Activated CD4-positive, alpha-beta memory T cell treated with anti-CD3 and anti-CD28 coated beads, Interleukin-2, amount 10 ng/mL, durations not matched to agents 7 days and 5 days (primary cell): ENCODE data around the gene MIER2. TPM values are rescaled to one million over a fixed set of nuclear protein-coding genes. Genes with fewer than 3 reads are reported as not detected.
"Not testable (repeated sequence)": the region's sequence is repeated elsewhere in the genome, so short reads cannot be mapped to it uniquely, and the experiment has no call there.

Source experiments
- CTCF ChIA-PET: fragments of 350-600 bp; sonication (Branson Sonifier 250); formaldehyde crosslinking; loops from one replicate; lab custom pipeline; 2021; ENCODE audit warnings: antibody characterized with exemption, inconsistent platforms; lab: Charles Lee
- POLR2A ChIA-PET: fragments of 350-600 bp; sonication (Branson Sonifier 250); formaldehyde crosslinking; loops from one replicate; lab custom pipeline; 2021; ENCODE audit warnings: antibody characterized with exemption; lab: Charles Lee
- DNase-seq: peaks from one replicate; pipeline ENCODE4 v3.0.0-alpha.2; 2020
- H3K27ac Mint-ChIP-seq: one replicate; pipeline ENCODE4 v1.8.0; 2021; ENCODE audit warnings: mild to moderate bottlenecking, mixed read lengths
- H3K27me3 Mint-ChIP-seq: one replicate; pipeline ENCODE4 v1.8.0; 2021; ENCODE audit warnings: mixed read lengths
- H3K36me3 Mint-ChIP-seq: one replicate; pipeline ENCODE4 v1.8.0; 2021; ENCODE audit warnings: low read depth, mixed read lengths
- H3K4me1 Mint-ChIP-seq: one replicate; pipeline ENCODE4 v1.8.0; 2021; ENCODE audit warnings: mixed read lengths
- H3K4me3 Mint-ChIP-seq: one replicate; pipeline ENCODE4 v1.8.0; 2021; ENCODE audit warnings: mild to moderate bottlenecking, mixed read lengths
- H3K9me3 Mint-ChIP-seq: one replicate; pipeline ENCODE4 v1.8.0; 2021; ENCODE audit warnings: mixed read lengths
- total RNA-seq, 2 experiments: library from RNA; stranded (reverse); gene quantifications; one replicate each; pipeline ENCODE4 v1.2.3, GENCODE V29; 2021

MIER2 gene, protein sequence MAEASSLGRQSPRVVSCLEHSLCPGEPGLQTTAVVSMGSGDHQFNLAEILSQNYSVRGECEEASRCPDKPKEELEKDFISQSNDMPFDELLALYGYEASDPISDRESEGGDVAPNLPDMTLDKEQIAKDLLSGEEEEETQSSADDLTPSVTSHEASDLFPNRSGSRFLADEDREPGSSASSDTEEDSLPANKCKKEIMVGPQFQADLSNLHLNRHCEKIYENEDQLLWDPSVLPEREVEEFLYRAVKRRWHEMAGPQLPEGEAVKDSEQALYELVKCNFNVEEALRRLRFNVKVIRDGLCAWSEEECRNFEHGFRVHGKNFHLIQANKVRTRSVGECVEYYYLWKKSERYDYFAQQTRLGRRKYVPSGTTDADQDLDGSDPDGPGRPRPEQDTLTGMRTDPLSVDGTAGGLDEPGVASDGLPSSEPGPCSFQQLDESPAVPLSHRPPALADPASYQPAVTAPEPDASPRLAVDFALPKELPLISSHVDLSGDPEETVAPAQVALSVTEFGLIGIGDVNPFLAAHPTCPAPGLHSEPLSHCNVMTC
- 10 to 100 TPM; 17.2 to 20.8 TPM for total RNA-seq

DNA sequence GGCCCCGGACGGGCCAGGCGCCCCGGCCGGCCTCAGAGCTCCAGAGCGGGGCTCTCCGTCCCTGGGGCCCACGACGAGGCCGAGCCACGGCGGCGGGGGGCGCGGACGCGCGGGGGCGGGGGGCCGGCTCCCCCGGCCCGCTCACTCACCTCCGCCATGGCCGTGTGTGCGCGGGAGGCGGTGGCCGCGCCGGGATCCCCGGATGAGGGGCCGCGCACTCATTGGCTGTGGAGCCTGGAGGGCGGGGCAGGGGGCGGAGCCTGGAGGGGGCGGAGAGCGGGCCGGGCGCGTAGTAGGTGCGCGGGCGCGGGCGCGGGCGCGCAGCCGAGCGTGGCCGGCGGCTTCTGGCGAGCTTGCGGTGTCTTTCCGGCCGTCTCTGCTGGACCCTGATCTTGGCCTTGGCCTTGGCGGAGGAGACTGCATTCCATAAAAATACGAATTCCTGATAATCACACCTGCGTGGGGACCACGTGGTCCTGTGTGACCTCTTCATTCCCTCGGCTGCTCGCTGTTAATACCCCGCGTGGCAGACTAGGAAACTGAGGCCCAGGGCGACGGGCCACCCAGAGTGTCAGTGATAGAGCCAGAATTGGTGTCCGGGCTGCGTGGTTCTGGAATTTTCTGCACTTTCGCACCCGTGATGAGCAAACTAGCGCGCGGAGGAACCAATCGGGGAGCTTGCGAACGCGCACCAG lies at the start of gene MIER2:
Gene MIER2, minus strand, starts transcription at position 172 of the 695 bp plus-strand sequence. Its CDS starts 14 bp downstream, at position 158.
- peaks cover 36% of the 10 kb centered on the region for H3K4me1 Mint-ChIP-seq
- H3K36me3 Mint-ChIP-seq, result peaks cover 8% of the 10 kb centered on the region
- H3K4me3 Mint-ChIP-seq, result peak within 1 kb of the TSS; percentile 79
- peak; percentile 91 for DNase-seq
- no peaks in the 10 kb centered on the region for H3K9me3 Mint-ChIP-seq
- POLR2A ChIA-PET, result interaction anchor here (1.0 kb wide), 1 partner anchor 144 kb away, joined by 5 read pairs; no protein-coding TSS in a partner anchor
- H3K27ac Mint-ChIP-seq, result peak within 1 kb of the TSS; percentile 54
- CTCF ChIA-PET, result interaction anchor here (1.6 kb wide), 1 partner anchor 162 kb away, joined by 6 read pairs; the partner anchor contains the start of gene TPGS1
- peaks cover 5% of the 10 kb centered on the region for H3K27me3 Mint-ChIP-seq

- Mint-ChIP-seq H3K9me3 (peaks cover 26% of the 10 kb centered on the region), H3K4me3 (peak overlapping the region; percentile 30)
- H3K4me1 Mint-ChIP-seq, DNase-seq, H3K27me3 Mint-ChIP-seq, H3K27ac Mint-ChIP-seq, H3K36me3 Mint-ChIP-seq, POLR2A ChIA-PET, CTCF ChIA-PET: not testable (repeated sequence)
These were observed 49.0 kb upstream of the MIER2 start for GRCh38 chr19:393560-393959.

GRCh38 chr19:392375-392970 lies 47.9 kb upstream of the MIER2 start:
- Mint-ChIP-seq H3K36me3 (peaks cover 9% of the 10 kb centered on the region), H3K27ac (no peak overlapping the region), H3K4me1 (no peaks in the 10 kb centered on the region), H3K4me3 (no peak overlapping the region), H3K27me3 (peaks cover 2% of the 10 kb centered on the region), H3K9me3 (peaks cover 23% of the 10 kb centered on the region)
- DNase-seq, result no peak
- ChIA-PET POLR2A (no interaction called here), CTCF (no interaction called here)

DNA sequence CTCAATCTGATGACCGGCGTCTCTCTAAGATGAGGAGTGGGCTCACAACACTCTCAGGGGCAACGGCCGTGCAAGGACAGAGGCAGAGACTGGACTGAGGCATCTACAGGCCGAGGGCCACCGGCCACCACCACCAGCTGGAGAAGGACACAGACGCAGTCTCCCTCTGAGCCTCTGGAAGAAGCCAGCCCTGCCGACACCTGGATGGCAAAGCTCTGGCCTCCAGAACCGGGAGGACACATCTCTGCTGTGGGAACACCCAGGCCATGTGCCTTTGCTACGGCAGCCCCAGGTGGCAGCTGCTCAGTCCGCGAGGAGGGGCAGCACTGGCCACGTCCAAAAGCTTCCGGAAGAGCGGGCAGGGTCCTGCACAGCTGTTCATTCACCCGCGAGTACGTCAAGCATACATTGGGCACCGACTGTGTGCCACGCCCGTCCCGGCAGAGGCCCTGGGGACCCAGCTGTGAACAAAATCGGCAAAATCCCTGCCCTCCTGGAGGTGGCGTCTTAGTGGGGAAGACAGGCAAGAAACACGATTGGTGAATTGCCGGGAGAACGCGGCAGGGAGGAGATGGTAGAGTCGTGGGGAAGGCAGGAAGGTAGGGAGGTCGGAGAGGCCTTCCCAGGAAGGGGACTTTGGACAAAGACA lies 47.3 kb upstream of the MIER2 start:
- H3K36me3 Mint-ChIP-seq, result peaks cover 9% of the 10 kb centered on the region
- no peak overlapping the region for H3K4me3 Mint-ChIP-seq
- H3K9me3 Mint-ChIP-seq, result peaks cover 18% of the 10 kb centered on the region
- DNase-seq, result no peak
- no peak overlapping the region for H3K27ac Mint-ChIP-seq
- H3K27me3 Mint-ChIP-seq, result peaks cover 3% of the 10 kb centered on the region
- POLR2A ChIA-PET, result no interaction called here
- no peaks in the 10 kb centered on the region for H3K4me1 Mint-ChIP-seq
- CTCF ChIA-PET, result no interaction called here

DNA sequence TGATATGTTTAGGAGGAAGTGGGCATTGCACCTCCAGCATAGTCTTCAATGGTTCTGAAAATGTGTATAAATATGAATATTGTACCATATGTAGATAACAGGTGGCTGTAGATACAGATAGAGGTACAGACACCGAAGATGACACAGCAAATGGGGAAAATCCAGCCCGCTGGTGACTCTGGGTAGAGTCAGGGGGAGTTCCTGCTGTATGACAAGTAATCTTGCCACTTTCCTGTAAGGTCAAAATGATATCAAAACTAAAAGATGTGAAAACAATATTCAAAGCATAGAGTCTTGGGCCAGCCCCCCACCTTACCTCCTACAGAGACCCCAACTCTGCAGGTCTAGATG lies 46.6 kb upstream of the MIER2 start:
- peaks cover 9% of the 10 kb centered on the region for H3K27me3 Mint-ChIP-seq
- ChIA-PET POLR2A (no interaction called here), CTCF (no interaction called here)
- no peak for DNase-seq
- no peak overlapping the region for H3K4me3 Mint-ChIP-seq
- peaks cover 17% of the 10 kb centered on the region for H3K9me3 Mint-ChIP-seq
- H3K36me3 Mint-ChIP-seq, result peaks cover 9% of the 10 kb centered on the region
- no peak overlapping the region for H3K27ac Mint-ChIP-seq
- no peaks in the 10 kb centered on the region for H3K4me1 Mint-ChIP-seq

DNA sequence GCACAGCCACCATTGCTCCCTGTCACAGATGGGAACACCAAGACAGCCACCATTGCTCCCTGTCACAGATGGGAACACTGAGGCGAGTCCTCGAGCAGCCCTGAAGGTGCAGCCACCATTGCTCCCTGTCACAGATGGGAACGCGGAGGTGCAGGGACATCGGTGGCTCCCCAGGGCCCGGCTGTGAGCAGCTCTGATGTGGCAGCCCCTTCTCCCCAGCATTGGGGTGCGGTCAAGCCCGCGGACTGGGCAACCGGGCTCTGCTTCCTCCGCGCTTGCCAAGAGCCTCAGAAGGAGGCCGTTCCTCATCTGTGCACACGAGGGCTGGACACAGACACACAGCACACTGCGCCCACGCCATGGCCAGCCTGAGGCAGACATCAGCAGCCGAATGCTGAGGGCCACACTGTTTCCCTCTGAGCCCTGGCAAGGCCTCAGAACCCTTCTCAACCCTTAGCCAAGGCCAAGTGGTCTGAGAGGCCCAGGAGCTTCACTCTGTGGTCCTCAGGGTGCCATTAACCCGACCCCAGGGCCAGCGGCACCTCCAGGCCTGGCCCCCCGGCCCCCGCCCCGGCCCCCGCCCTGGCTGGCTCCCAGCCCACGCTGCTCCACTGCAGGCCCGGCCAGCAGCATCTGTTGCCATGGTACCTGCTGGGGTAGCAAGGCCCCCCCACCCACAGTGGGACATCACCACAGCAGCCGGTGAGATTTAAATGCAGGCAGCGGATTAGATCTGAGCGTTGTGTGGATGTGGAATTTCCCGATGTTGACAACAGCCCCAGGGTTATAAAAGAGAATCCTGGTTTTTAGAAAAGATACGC lies 46.0 kb upstream of the MIER2 start:
- ChIA-PET CTCF (no interaction called here), POLR2A (no interaction called here)
- Mint-ChIP-seq H3K4me1 (no peaks in the 10 kb centered on the region), H3K27ac (no peak overlapping the region), H3K9me3 (peaks cover 14% of the 10 kb centered on the region), H3K36me3 (peaks cover 7% of the 10 kb centered on the region), H3K27me3 (peaks cover 14% of the 10 kb centered on the region), H3K4me3 (no peak overlapping the region)
- DNase-seq, result no peak

DNA sequence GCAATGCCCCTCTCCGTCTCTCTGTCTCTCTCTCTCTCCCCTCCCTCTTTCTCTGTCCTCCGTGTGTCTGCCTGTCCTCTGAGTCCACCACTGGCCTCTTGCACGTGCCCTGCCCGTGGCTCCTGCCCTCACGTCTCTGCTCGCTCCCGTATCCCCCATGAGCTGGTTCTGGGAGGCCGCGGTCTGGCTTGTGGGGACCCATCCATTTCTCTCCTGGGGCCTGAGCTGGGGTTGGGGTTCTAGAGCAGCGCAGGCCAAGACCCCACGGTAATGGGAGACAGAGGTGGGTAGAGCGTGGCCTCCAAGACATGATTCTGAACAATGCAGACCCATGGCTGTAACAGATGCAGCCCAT lies 45.3 kb upstream of the MIER2 start:
- POLR2A ChIA-PET, result no interaction called here
- CTCF ChIA-PET, result no interaction called here

DNA sequence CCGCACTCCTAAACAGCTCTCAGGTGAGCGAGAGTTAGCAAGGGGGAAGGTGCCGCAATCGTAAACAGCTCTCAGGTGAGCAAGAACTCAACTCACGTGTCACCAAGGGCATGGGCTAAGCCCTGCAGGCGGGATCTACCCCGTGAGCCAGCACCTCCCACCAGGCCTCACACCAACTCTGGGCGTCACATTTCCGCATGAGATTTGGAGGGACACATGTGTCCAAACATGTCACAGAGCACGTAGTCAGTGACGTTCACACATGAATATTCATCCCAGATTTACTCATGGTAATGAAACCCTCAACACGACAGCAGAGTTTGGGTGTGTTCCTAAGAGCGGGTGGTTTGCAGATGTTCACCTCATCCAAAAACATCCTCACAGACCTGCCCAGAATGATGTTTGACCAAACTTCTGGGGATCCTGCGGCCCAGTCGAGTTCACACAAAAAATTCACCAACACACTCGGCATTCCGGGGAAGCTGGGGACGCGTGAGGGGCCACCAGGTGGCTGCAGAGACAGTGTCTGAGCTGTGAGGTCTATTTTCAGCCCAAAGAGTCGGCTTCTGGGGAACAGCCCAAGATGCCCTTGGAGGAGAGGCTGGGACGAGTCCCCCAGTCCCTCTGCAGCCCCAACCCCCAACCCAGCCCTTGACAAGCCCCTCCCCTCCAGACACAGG lies 44.8 kb upstream of the MIER2 start:
- DNase-seq, result no peak
- peaks cover 25% of the 10 kb centered on the region for H3K27me3 Mint-ChIP-seq
- no peak overlapping the region for H3K4me3 Mint-ChIP-seq

More for the DNA sequence above, 45.3 kb upstream of the MIER2 start:
- no peak overlapping the region for H3K27ac Mint-ChIP-seq
- no peak overlapping the region for H3K4me3 Mint-ChIP-seq
- H3K27me3 Mint-ChIP-seq, result peaks cover 21% of the 10 kb centered on the region
- peaks cover 5% of the 10 kb centered on the region for H3K36me3 Mint-ChIP-seq
- no peak for DNase-seq
- H3K9me3 Mint-ChIP-seq, result peaks cover 11% of the 10 kb centered on the region
- no peaks in the 10 kb centered on the region for H3K4me1 Mint-ChIP-seq

GRCh38 chr19:388691-389090 lies 44.1 kb upstream of the MIER2 start:
- H3K27ac Mint-ChIP-seq, result no peak overlapping the region
- peaks cover 32% of the 10 kb centered on the region for H3K27me3 Mint-ChIP-seq
- CTCF ChIA-PET, result no interaction called here
- peaks cover 11% of the 10 kb centered on the region for H3K9me3 Mint-ChIP-seq
- H3K4me3 Mint-ChIP-seq, result no peak overlapping the region
- H3K36me3 Mint-ChIP-seq, result peaks cover 5% of the 10 kb centered on the region
- H3K4me1 Mint-ChIP-seq, result peaks cover 9% of the 10 kb centered on the region
- DNase-seq, result no peak
- POLR2A ChIA-PET, result no interaction called here

More for the DNA sequence above, 44.8 kb upstream of the MIER2 start:
- Mint-ChIP-seq H3K36me3 (peaks cover 5% of the 10 kb centered on the region), H3K9me3 (peaks cover 11% of the 10 kb centered on the region), H3K4me1 (peaks cover 3% of the 10 kb centered on the region), H3K27ac (no peak overlapping the region)
- POLR2A ChIA-PET, result no interaction called here
- CTCF ChIA-PET, result no interaction called here

- no peak overlapping the region for H3K4me3 Mint-ChIP-seq
- no peak overlapping the region for H3K27ac Mint-ChIP-seq
- H3K9me3 Mint-ChIP-seq, result peaks cover 4% of the 10 kb centered on the region
- H3K4me1 Mint-ChIP-seq, result peaks cover 17% of the 10 kb centered on the region
- H3K36me3 Mint-ChIP-seq, result no peaks in the 10 kb centered on the region
- ChIA-PET CTCF (no interaction called here), POLR2A (no interaction called here)
- no peak for DNase-seq
- peaks cover 40% of the 10 kb centered on the region for H3K27me3 Mint-ChIP-seq
These were observed 43.2 kb upstream of the MIER2 start for GRCh38 chr19:387777-388176.

GRCh38 chr19:386632-387301 lies 42.2 kb upstream of the MIER2 start:
- H3K4me3 Mint-ChIP-seq, H3K36me3 Mint-ChIP-seq, DNase-seq, POLR2A ChIA-PET, H3K27ac Mint-ChIP-seq, H3K9me3 Mint-ChIP-seq, CTCF ChIA-PET: not testable (repeated sequence)
- Mint-ChIP-seq H3K27me3 (peaks cover 44% of the 10 kb centered on the region), H3K4me1 (peaks cover 22% of the 10 kb centered on the region)
